Measurements from ENCODE around the gene PASK. TPM values are rescaled to one million over a fixed set of nuclear protein-coding genes. Genes with fewer than 3 reads are reported as not detected.
"Not testable (repeated sequence)": the region's sequence is repeated elsewhere in the genome, so short reads cannot be mapped to it uniquely, and the experiment has no call there.

Gene PASK
- total RNA-seq, 2 experiments from 2014 or later, result 73.6 to 73.8 TPM

GRCh38 chr2:241094924-241095420, 54.3 kb downstream of the PASK start:
- ChIA-PET CTCF (interaction anchor here (1.8 kb wide), 1 partner anchor 18 kb away, joined by 10 read pairs; no protein-coding TSS in a partner anchor), POLR2A (no interaction called here)

GRCh38 chr2:241094172-241094571, 55.1 kb downstream of the PASK start:
- ChIA-PET POLR2A (no interaction called here), CTCF (interaction anchor here (1.8 kb wide), 1 partner anchor 17 kb away, joined by 10 read pairs; no protein-coding TSS in a partner anchor)

GRCh38 chr2:241093133-241093781, 56.0 kb downstream of the PASK start:
- CTCF ChIA-PET, result interaction anchor here (1.0 to 1.1 kb wide), 2 partner anchors 10 to 15 kb away, joined by 3 to 6 read pairs; no protein-coding TSS in a partner anchor
- POLR2A ChIA-PET, result not testable (repeated sequence)

GRCh38 chr2:241092677-241093076, 56.6 kb downstream of the PASK start:
- ChIA-PET POLR2A (interaction anchor here (0.6 kb wide), 1 partner anchor 209 kb away, joined by 5 read pairs; no protein-coding TSS in a partner anchor), CTCF (interaction anchor here (1.0 to 1.1 kb wide), 2 partner anchors 10 to 14 kb away, joined by 3 to 6 read pairs; no protein-coding TSS in a partner anchor)

GRCh38 chr2:241091734-241092445, 57.4 kb downstream of the PASK start:
- ChIA-PET POLR2A (interaction anchor here (0.6 kb wide), 1 partner anchor 209 kb away, joined by 5 read pairs; no protein-coding TSS in a partner anchor), CTCF (interaction anchor here (1.0 kb wide), 1 partner anchor 14 kb away, joined by 6 read pairs; no protein-coding TSS in a partner anchor)

GRCh38 chr2:241091201-241091600, 58.1 kb downstream of the PASK start:
- CTCF ChIA-PET, result interaction anchor here (1.0 kb wide), 1 partner anchor 12 kb away, joined by 7 read pairs; no protein-coding TSS in a partner anchor
- POLR2A ChIA-PET, result no interaction called here

GRCh38 chr2:241088791-241089732, 60.2 kb downstream of the PASK start:
- POLR2A ChIA-PET, result no interaction called here
- CTCF ChIA-PET, result interaction anchor here (0.6 kb wide), 1 partner anchor 11 kb away, joined by 3 read pairs; no protein-coding TSS in a partner anchor

GRCh38 chr2:241088376-241088775, 60.9 kb downstream of the PASK start:
- ChIA-PET POLR2A (no interaction called here), CTCF (interaction anchor here (2.5 kb wide), 1 partner anchor 10 kb away, joined by 7 read pairs; no protein-coding TSS in a partner anchor)

GRCh38 chr2:241087420-241088268, 61.6 kb downstream of the PASK start:
- POLR2A ChIA-PET, result no interaction called here
- CTCF ChIA-PET, result interaction anchor here (2.5 kb wide), 1 partner anchor 9 kb away, joined by 7 read pairs; no protein-coding TSS in a partner anchor

- POLR2A ChIA-PET, result no interaction called here
- CTCF ChIA-PET, result interaction anchor here (1.0 kb wide), 1 partner anchor 21 kb away, joined by 3 read pairs; no protein-coding TSS in a partner anchor
Measured at GRCh38 chr2:241084856-241085444, 64.3 kb downstream of the PASK start.

GRCh38 chr2:241083091-241083415, 66.2 kb downstream of the PASK start:
- CTCF ChIA-PET, result interaction anchor here (1.3 kb wide), 1 partner anchor 10 kb away, joined by 3 read pairs; no protein-coding TSS in a partner anchor
- POLR2A ChIA-PET, result no interaction called here

- ChIA-PET POLR2A (no interaction called here), CTCF (interaction anchor here (1.3 kb wide), 1 partner anchor 11 kb away, joined by 3 read pairs; no protein-coding TSS in a partner anchor)
Measured at GRCh38 chr2:241082341-241083090, 66.8 kb downstream of the PASK start.

GRCh38 chr2:241081643-241082340, 67.5 kb downstream of the PASK start:
- POLR2A ChIA-PET, result no interaction called here
- CTCF ChIA-PET, result no interaction called here

GRCh38 chr2:241081190-241081642, 68.1 kb downstream of the PASK start:
- ChIA-PET CTCF (no interaction called here), POLR2A (interaction anchor here (0.6 kb wide), 1 partner anchor 43 kb away, joined by 3 read pairs; no protein-coding TSS in a partner anchor)

GRCh38 chr2:241080405-241081189, 68.7 kb downstream of the PASK start:
- ChIA-PET CTCF (no interaction called here), POLR2A (interaction anchor here (0.6 kb wide), 1 partner anchor 43 kb away, joined by 3 read pairs; no protein-coding TSS in a partner anchor)

Data from activated CD8-positive, alpha-beta memory T cell treated with anti-CD3 and anti-CD28 coated beads for 36 hours (primary cell).